H9 (cell line): Measurements from ENCODE around the gene FAM228A. TPM values are rescaled to one million over a fixed set of nuclear protein-coding genes. Genes with fewer than 3 reads are reported as not detected.

Source experiments
- DNase-seq: peaks from one replicate; pipeline ENCODE4 v3.0.0-alpha.2; 2017
- H2AFZ ChIP-seq: one replicate; pipeline ENCODE4 v1.6.1; 2013; ENCODE audit warnings: mild to moderate bottlenecking, low read length, control low read depth, moderate library complexity
- H2AK5ac ChIP-seq: 2 replicates; pipeline ENCODE4 v1.6.1; 2013; ENCODE audit warnings: low read length, control low read depth, mixed read lengths; ENCODE audit not compliant: insufficient read length
- H2BK120ac ChIP-seq: one replicate; pipeline ENCODE4 v1.6.1; 2013; ENCODE audit warnings: low read depth, mild to moderate bottlenecking, low read length, control low read depth, inconsistent platforms; ENCODE audit not compliant: poor library complexity, severe bottlenecking
- H2BK12ac ChIP-seq: 2 replicates; pipeline ENCODE4 v1.6.1; 2013; ENCODE audit warnings: low read length, control low read depth, mixed read lengths, low read depth; ENCODE audit not compliant: insufficient read length
- H2BK15ac ChIP-seq: 2 replicates; pipeline ENCODE4 v1.6.1; 2013; ENCODE audit warnings: low read depth, low read length, control low read depth
- H2BK20ac ChIP-seq: one replicate; pipeline ENCODE4 v1.6.1; 2013; ENCODE audit warnings: low read depth, mild to moderate bottlenecking, low read length, control low read depth, inconsistent platforms; ENCODE audit not compliant: poor library complexity, severe bottlenecking
- H2BK5ac ChIP-seq: 2 replicates; pipeline ENCODE4 v1.6.1; 2013; ENCODE audit warnings: low read length, control low read depth, mixed read lengths; ENCODE audit not compliant: insufficient read length
- H3K14ac ChIP-seq: 2 replicates; pipeline ENCODE4 v1.6.1; 2013; ENCODE audit warnings: low read length, control low read depth; ENCODE audit not compliant: insufficient read depth
- H3K18ac ChIP-seq: 2 replicates; pipeline ENCODE4 v1.6.1; 2013; ENCODE audit warnings: low read depth, mild to moderate bottlenecking, mixed read lengths, low read length, control low read depth; ENCODE audit not compliant: insufficient read length
- H3K23ac ChIP-seq: 2 replicates; pipeline ENCODE4 v1.6.1; 2013; ENCODE audit warnings: low read length, control low read depth, mixed read lengths, low read depth; ENCODE audit not compliant: insufficient read length
- H3K23me2 ChIP-seq: 2 replicates; pipeline ENCODE4 v1.6.1; 2013; ENCODE audit warnings: low read depth, mild to moderate bottlenecking, mixed read lengths, low read length, control low read depth; ENCODE audit not compliant: insufficient read length, poor library complexity, severe bottlenecking
- H3K27ac ChIP-seq: 2 replicates; pipeline ENCODE4 v1.5.1; 2013; ENCODE audit warnings: low read length, control low read depth, mixed read lengths, low read depth; ENCODE audit not compliant: insufficient read length
- H3K27me3 ChIP-seq: 2 replicates; pipeline ENCODE4 v1.6.1; 2013; ENCODE audit warnings: low read length, control low read depth, inconsistent platforms; ENCODE audit not compliant: insufficient read depth
- H3K4ac ChIP-seq: 2 replicates; pipeline ENCODE4 v1.6.1; 2013; ENCODE audit warnings: low read depth, mild to moderate bottlenecking, control low read depth, inconsistent platforms, low read length, moderate library complexity
- H3K4me1 ChIP-seq: 2 replicates; pipeline ENCODE4 v1.6.1; 2013; ENCODE audit warnings: low read length, control low read depth, inconsistent platforms; ENCODE audit not compliant: insufficient read depth
- H3K4me2 ChIP-seq: 2 replicates; pipeline ENCODE4 v1.6.1; 2013; ENCODE audit warnings: low read length, control low read depth, mixed read lengths; ENCODE audit not compliant: insufficient read length, insufficient read depth
- H3K56ac ChIP-seq: 2 replicates; pipeline ENCODE4 v1.6.1; 2013; ENCODE audit warnings: low read depth, mild to moderate bottlenecking, mixed read lengths, low read length, control low read depth; ENCODE audit not compliant: insufficient read length
- H3K79me1 ChIP-seq: 2 replicates; pipeline ENCODE4 v1.6.1; 2013; ENCODE audit warnings: low read depth, mild to moderate bottlenecking, moderate library complexity, low read length, control low read depth, inconsistent platforms; ENCODE audit not compliant: insufficient read depth, poor library complexity, severe bottlenecking
- H3K79me2 ChIP-seq: 2 replicates; pipeline ENCODE4 v1.6.1; 2013; ENCODE audit warnings: low read length, control low read depth, inconsistent platforms; ENCODE audit not compliant: insufficient read depth
- H3K9ac ChIP-seq: 2 replicates; pipeline ENCODE4 v1.6.1; 2013; ENCODE audit warnings: low read length, control low read depth, mixed read lengths; ENCODE audit not compliant: insufficient read length; ENCODE audit errors: extremely low read depth
- H3K9me3 ChIP-seq: one replicate; pipeline ENCODE4 v1.6.1; 2013; ENCODE audit warnings: low read depth, low read length, inconsistent platforms; ENCODE audit not compliant: control insufficient read depth
- H3T11ph ChIP-seq: one replicate; pipeline ENCODE4 v1.6.1; 2013; ENCODE audit warnings: mild to moderate bottlenecking, low read length, control low read depth, inconsistent platforms
- H4K20me1 ChIP-seq: one replicate; pipeline ENCODE4 v1.6.1; 2013; ENCODE audit not compliant: control insufficient read depth, insufficient read length, insufficient read depth
- H4K5ac ChIP-seq: 2 replicates; pipeline ENCODE4 v1.6.1; 2013; ENCODE audit warnings: low read depth, mild to moderate bottlenecking, mixed read lengths, low read length, control low read depth; ENCODE audit not compliant: insufficient read length
- H4K8ac ChIP-seq: replicated peaks from 2 replicates; pipeline ENCODE4 v1.6.1; 2013; ENCODE audit warnings: low read length, control low read depth, mixed read lengths, low read depth; ENCODE audit not compliant: insufficient read length
- H4K91ac ChIP-seq: 2 replicates; pipeline ENCODE4 v1.6.1; 2013; ENCODE audit warnings: low read depth, mild to moderate bottlenecking, moderate library complexity, mixed read lengths, low read length, control low read depth; ENCODE audit not compliant: insufficient read length
- H3K27ac Mint-ChIP-seq, 3 experiments: 2 replicates in 2 of 3; 3 replicates in 1 of 3; pipeline ENCODE4 v1.8.0; 2020 to 2021; ENCODE audit warnings: mixed read lengths in 3 of 3, mild to moderate bottlenecking in 1 of 3, moderate library complexity in 1 of 3
- H3K27me3 Mint-ChIP-seq: 2 replicates; pipeline ENCODE4 v1.8.0; 2021; ENCODE audit warnings: low read depth, mild to moderate bottlenecking, moderate library complexity, mixed read lengths
- H3K36me3 Mint-ChIP-seq, 3 experiments: 2 replicates in 2 of 3; 3 replicates in 1 of 3; pipeline ENCODE4 v1.8.0; 2020 to 2021; ENCODE audit warnings: low read depth in 3 of 3, mixed read lengths in 3 of 3; ENCODE audit not compliant: insufficient read depth in 1 of 3
- H3K4me1 Mint-ChIP-seq, 2 experiments: 2 replicates each; pipeline ENCODE4 v1.8.0; 2020; ENCODE audit warnings: mixed read lengths in 2 of 2
- H3K4me3 Mint-ChIP-seq, 2 experiments: 2 replicates in 1 of 2; 3 replicates in 1 of 2; pipeline ENCODE4 v1.8.0; 2020 to 2021; ENCODE audit warnings: mild to moderate bottlenecking in 2 of 2, mixed read lengths in 2 of 2, moderate library complexity in 1 of 2
- H3K9me3 Mint-ChIP-seq, 2 experiments: 2 replicates in 1 of 2; 3 replicates in 1 of 2; pipeline ENCODE4 v1.8.0; 2020; ENCODE audit warnings: mild to moderate bottlenecking in 2 of 2, mixed read lengths in 2 of 2, moderate library complexity in 1 of 2
- CTCF ChIP-seq: fragments of 200-600 bp; sonication (generic); conservative IDR thresholded peaks from 3 replicates; pipeline ENCODE4 v1.8.0; 2021; ENCODE audit warnings: antibody characterized with exemption, mild to moderate bottlenecking
- WGBS: extraction: QIAGEN DNeasy Blood & Tissue Kit; methylation state at CpG from one replicate; pipeline ENCODE4 v1.1.7; 2013; ENCODE audit warnings: missing lambda C conversion rate, low lambda C conversion rate, mixed read lengths; ENCODE audit not compliant: insufficient read length; ENCODE audit errors: extremely low coverage; 5-methylcytosine and 5-hydroxymethylcytosine counted together
- total RNA-seq: library from RNA; stranded (reverse); gene quantifications from 2 replicates; pipeline ENCODE4 v1.2.1, GENCODE V29; 2021

The FAM228A gene
- total RNA-seq, 1 experiment from 2014 or later = not detected

DNA sequence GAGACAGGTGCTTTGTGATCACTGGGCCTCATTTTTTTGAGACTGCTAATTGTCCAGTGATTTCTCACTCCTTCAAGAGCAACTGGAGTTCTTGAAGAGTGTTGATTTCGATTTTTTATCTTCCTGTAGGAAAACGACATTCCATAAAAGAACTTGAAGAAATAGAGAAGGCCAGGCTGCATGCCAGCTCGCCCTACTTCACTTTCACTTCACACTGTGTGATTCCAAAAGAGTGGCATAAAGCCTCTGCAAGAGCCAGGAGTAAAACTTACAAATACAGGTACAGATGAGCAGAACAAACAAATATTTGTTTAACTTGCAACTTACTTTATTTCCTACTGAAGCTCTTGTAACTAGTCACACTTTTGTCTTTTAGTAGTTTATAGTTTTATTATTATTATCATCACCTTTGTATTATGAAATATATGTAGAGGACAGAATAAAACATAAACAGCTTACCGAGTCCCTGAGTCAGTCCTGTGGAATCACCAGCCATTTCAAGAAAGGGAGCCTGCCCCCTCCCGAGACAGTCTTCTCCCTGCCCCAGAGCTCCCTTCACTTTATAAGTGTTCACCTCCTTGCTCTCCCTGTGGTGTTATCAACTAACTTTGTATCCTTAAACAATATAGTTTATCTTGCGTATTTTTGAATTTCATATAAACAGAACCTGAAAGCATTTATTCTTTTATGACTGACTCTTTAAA is 8.7 kb downstream of the FAM228A start:
- no peak overlapping the region for H3K56ac ChIP-seq
- H4K8ac ChIP-seq = no peak overlapping the region
- no peak overlapping the region for H3K18ac ChIP-seq
- H2BK20ac ChIP-seq = peak overlapping the region; percentile 75
- no peak overlapping the region for H2BK12ac ChIP-seq
- Mint-ChIP-seq H3K27me3 (no peaks in the 10 kb centered on the region), H3K4me3 (no peak overlapping the region), H3K27ac (no peak overlapping the region), H3K36me3 (no peaks in the 10 kb centered on the region; a peak in 1 of 7 replicates), H3K9me3 (peaks cover 0 to 3% of the 10 kb centered on the region in 2 experiments; a peak in 1 of 5 replicates), H3K4me1 (no peaks in the 10 kb centered on the region)
- no peaks in the 10 kb centered on the region for H3K27me3 ChIP-seq
- H3K9me3 ChIP-seq = no peaks in the 10 kb centered on the region
- no peak for TF ChIP-seq CTCF
- H3K79me1 ChIP-seq = no peaks in the 10 kb centered on the region
- no peak overlapping the region for H3K4me2 ChIP-seq
- no peaks in the 10 kb centered on the region for H4K20me1 ChIP-seq
- H3K4me1 ChIP-seq = no peaks in the 10 kb centered on the region
- no CpG with 5 or more reads among the region's 6 CpGs for WGBS
- DNase-seq = no peak
- no peak overlapping the region for H2AFZ ChIP-seq
- H4K91ac ChIP-seq = no peak overlapping the region
- no peaks in the 10 kb centered on the region for H3K23me2 ChIP-seq
- H2AK5ac ChIP-seq = no peak overlapping the region
- H4K5ac ChIP-seq = no peak overlapping the region
- no peak overlapping the region for H3T11ph ChIP-seq
- H3K9ac ChIP-seq = no peak overlapping the region
- no peak overlapping the region for H3K14ac ChIP-seq
- no peak overlapping the region for H3K23ac ChIP-seq
- H3K79me2 ChIP-seq = no peaks in the 10 kb centered on the region
- no peak overlapping the region for H2BK15ac ChIP-seq
- H2BK120ac ChIP-seq = no peak overlapping the region
- no peak overlapping the region for H3K4ac ChIP-seq
- no peak overlapping the region for H3K27ac ChIP-seq
- no peak overlapping the region for H2BK5ac ChIP-seq
